Trophoblast cell (in vitro differentiated cells and primary cell): ENCODE results near the gene LRP1B.
"Not testable (repeated sequence)": the region's sequence is repeated elsewhere in the genome, so short reads cannot be mapped to it uniquely, and the experiment has no call there.

Experiments used
- DNase-seq, 2 donors: peaks; one replicate each; pipeline ENCODE4 v3.0.0-alpha.2; 2016
- H2AFZ ChIP-seq: 2 replicates; pipeline ENCODE4 v1.6.1; 2013; ENCODE audit warnings: low read length, moderate library complexity, mild to moderate bottlenecking; ENCODE audit not compliant: insufficient read depth, poor library complexity
- H2AK5ac ChIP-seq: 2 replicates; pipeline ENCODE4 v1.6.1; 2013; ENCODE audit warnings: mild to moderate bottlenecking, low read length
- H2BK120ac ChIP-seq: 2 replicates; pipeline ENCODE4 v1.6.1; 2013; ENCODE audit warnings: low read length, mild to moderate bottlenecking, moderate library complexity; ENCODE audit not compliant: insufficient read depth, poor library complexity
- H2BK12ac ChIP-seq: 2 replicates; pipeline ENCODE4 v1.6.1; 2013; ENCODE audit warnings: mild to moderate bottlenecking, low read length, moderate library complexity
- H2BK5ac ChIP-seq: 2 replicates; pipeline ENCODE4 v1.6.1; 2013; ENCODE audit warnings: low read length, low read depth, moderate library complexity, mild to moderate bottlenecking; ENCODE audit not compliant: poor library complexity
- H3K14ac ChIP-seq: 2 replicates; pipeline ENCODE4 v1.6.1; 2013; ENCODE audit warnings: mild to moderate bottlenecking, low read length
- H3K18ac ChIP-seq: 2 replicates; pipeline ENCODE4 v1.6.1; 2013; ENCODE audit warnings: mild to moderate bottlenecking, low read length
- H3K23ac ChIP-seq: 2 replicates; pipeline ENCODE4 v1.6.1; 2013; ENCODE audit warnings: low read length
- H3K27ac ChIP-seq: 2 replicates; pipeline ENCODE4 v1.5.1; 2013; ENCODE audit warnings: low read depth, mild to moderate bottlenecking, inconsistent platforms, low read length, moderate library complexity
- H3K27me3 ChIP-seq: 2 replicates; pipeline ENCODE4 v1.6.1; 2013; ENCODE audit warnings: inconsistent platforms, mild to moderate bottlenecking, low read length, moderate library complexity; ENCODE audit not compliant: insufficient read depth
- H3K36me3 ChIP-seq, 2 experiments: 1 replicate in 1 of 2; 2 replicates in 1 of 2; pipeline ENCODE4 v1.6.1; 2013; ENCODE audit warnings: low read length in 2 of 2, mild to moderate bottlenecking in 2 of 2, moderate library complexity in 1 of 2; ENCODE audit not compliant: insufficient read depth in 2 of 2, control insufficient read depth in 1 of 2
- H3K4ac ChIP-seq: 2 replicates; pipeline ENCODE4 v1.6.1; 2013; ENCODE audit warnings: low read depth, mild to moderate bottlenecking, low read length, moderate library complexity
- H3K4me1 ChIP-seq, 2 experiments: 1 replicate in 1 of 2; 2 replicates in 1 of 2; pipeline ENCODE4 v1.6.1; 2013; ENCODE audit warnings: low read length in 2 of 2, mild to moderate bottlenecking in 2 of 2, moderate library complexity in 1 of 2; ENCODE audit not compliant: insufficient read depth in 2 of 2, control insufficient read depth in 1 of 2
- H3K4me2 ChIP-seq: 2 replicates; pipeline ENCODE4 v1.6.1; 2013; ENCODE audit warnings: inconsistent platforms, mild to moderate bottlenecking, low read length, moderate library complexity
- H3K4me3 ChIP-seq: 2 replicates; pipeline ENCODE4 v1.5.1; 2013; ENCODE audit warnings: mild to moderate bottlenecking, low read depth, low read length, inconsistent platforms
- H3K79me1 ChIP-seq: one replicate; pipeline ENCODE4 v1.6.1; 2013; ENCODE audit warnings: low read length
- H3K79me2 ChIP-seq: 2 replicates; pipeline ENCODE4 v1.6.1; 2013; ENCODE audit warnings: low read length, mild to moderate bottlenecking; ENCODE audit not compliant: control insufficient read depth, insufficient read depth, poor library complexity
- H3K9ac ChIP-seq: 2 replicates; pipeline ENCODE4 v1.6.1; 2013; ENCODE audit warnings: mild to moderate bottlenecking, low read length
- H3K9me3 ChIP-seq: 2 replicates; pipeline ENCODE4 v1.6.1; 2013; ENCODE audit warnings: low read depth, mild to moderate bottlenecking, control low read depth, inconsistent platforms, low read length; ENCODE audit not compliant: insufficient read depth
- H4K12ac ChIP-seq: 2 replicates; pipeline ENCODE4 v1.6.1; 2013; ENCODE audit warnings: low read depth, mild to moderate bottlenecking, low read length, moderate library complexity
- H4K8ac ChIP-seq: 2 replicates; pipeline ENCODE4 v1.6.1; 2013; ENCODE audit warnings: low read depth, mild to moderate bottlenecking, low read length, moderate library complexity
- H4K91ac ChIP-seq: one replicate; pipeline ENCODE4 v1.6.1; 2013; ENCODE audit warnings: low read depth, mild to moderate bottlenecking, low read length, moderate library complexity
- whole genome bisulfite sequencing: extraction: QIAGEN DNeasy Blood & Tissue Kit; methylation state at CpG from one replicate; pipeline ENCODE4 v1.1.7; 2013; ENCODE audit warnings: missing lambda C conversion rate; ENCODE audit not compliant: insufficient read length, insufficient coverage; ENCODE audit errors: extremely low coverage; 5-methylcytosine and 5-hydroxymethylcytosine counted together

LRP1B gene

GRCh38 chr2:142088058-142088568 is 42.7 kb downstream of the LRP1B start:
- no CpG with 5 or more reads among the region's 2 CpGs for WGBS
- no peak overlapping the region for H3K18ac ChIP-seq

GRCh38 chr2:142087585-142087984 is 43.2 kb downstream of the LRP1B start:
- H3K14ac ChIP-seq, H3K4ac ChIP-seq, H3K79me2 ChIP-seq, H4K8ac ChIP-seq, H3K4me1 ChIP-seq, H3K4me2 ChIP-seq, H3K18ac ChIP-seq, H3K36me3 ChIP-seq, H4K91ac ChIP-seq, H3K9me3 ChIP-seq, DNase-seq, H4K12ac ChIP-seq, H3K27me3 ChIP-seq, H3K4me3 ChIP-seq, H2AFZ ChIP-seq, H2BK12ac ChIP-seq, H3K79me1 ChIP-seq, H2BK5ac ChIP-seq, H2BK120ac ChIP-seq, H3K23ac ChIP-seq, H2AK5ac ChIP-seq, H3K27ac ChIP-seq, H3K9ac ChIP-seq: not testable (repeated sequence)
- no CpG with 5 or more reads among the region's 2 CpGs for WGBS

More at GRCh38 chr2:142088058-142088568, 42.7 kb downstream of the LRP1B start:
- Histone ChIP-seq H4K12ac (no peak overlapping the region), H3K4ac (no peak overlapping the region), H3K9ac (no peak overlapping the region), H3K27me3 (no peaks in the 10 kb centered on the region), H3K79me2 (no peaks in the 10 kb centered on the region), H3K14ac (no peak overlapping the region), H2AFZ (no peak overlapping the region), H3K4me1 (no peaks in the 10 kb centered on the region), H3K36me3 (no peaks in the 10 kb centered on the region), H3K9me3 (no peaks in the 10 kb centered on the region), H3K79me1 (no peaks in the 10 kb centered on the region), H2BK12ac (no peak overlapping the region), H3K4me2 (no peak overlapping the region), H2AK5ac (no peak overlapping the region), H3K23ac (no peak overlapping the region), H3K4me3 (no peak overlapping the region), H4K8ac (no peak overlapping the region), H2BK120ac (no peak overlapping the region), H2BK5ac (no peak overlapping the region), H3K27ac (no peak overlapping the region), H4K91ac (no peak overlapping the region)
- no peak for DNase-seq

DNA sequence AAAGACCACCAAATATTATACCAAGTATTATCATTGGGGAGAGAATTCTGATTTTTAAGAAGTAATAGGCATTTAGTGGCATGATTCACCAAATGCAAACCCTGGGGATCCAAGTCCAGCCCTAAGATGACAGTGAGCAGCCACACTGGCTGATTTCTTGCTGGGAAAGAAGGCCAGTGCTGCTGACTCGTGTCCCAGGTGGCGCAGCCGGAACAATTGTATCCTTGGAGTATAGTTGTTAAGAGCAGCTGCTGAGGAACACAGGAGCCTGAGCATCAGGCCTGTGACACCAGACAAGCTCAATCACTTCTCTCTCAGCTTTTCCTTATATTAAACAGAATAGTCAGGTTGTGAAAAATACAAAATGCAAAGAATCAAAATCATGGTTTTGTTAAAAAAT is 48.4 kb downstream of the LRP1B start:
- no CpG with 5 or more reads among the region's 3 CpGs for WGBS
- Histone ChIP-seq H2BK120ac (no peak overlapping the region), H3K27me3 (no peaks in the 10 kb centered on the region), H3K4me2 (no peak overlapping the region), H3K79me2 (no peaks in the 10 kb centered on the region), H3K23ac (no peak overlapping the region), H3K4me3 (no peak overlapping the region), H2BK5ac (no peak overlapping the region), H3K4me1 (no peaks in the 10 kb centered on the region), H2AK5ac (no peak overlapping the region), H3K14ac (no peak overlapping the region), H3K18ac (no peak overlapping the region), H3K9ac (no peak overlapping the region), H2AFZ (no peak overlapping the region), H3K4ac (no peak overlapping the region), H4K91ac (no peak overlapping the region), H4K12ac (no peak overlapping the region), H3K27ac (no peak overlapping the region), H3K79me1 (no peaks in the 10 kb centered on the region), H3K9me3 (no peaks in the 10 kb centered on the region), H4K8ac (no peak overlapping the region), H3K36me3 (no peaks in the 10 kb centered on the region), H2BK12ac (no peak overlapping the region)
- no peak for DNase-seq

GRCh38 chr2:142076317-142076716 is 54.5 kb downstream of the LRP1B start:
- Histone ChIP-seq H3K79me2 (no peaks in the 10 kb centered on the region), H3K27ac (no peak overlapping the region), H3K4me2 (no peak overlapping the region), H3K18ac (no peak overlapping the region), H3K14ac (no peak overlapping the region), H2AFZ (no peak overlapping the region), H3K23ac (no peak overlapping the region), H3K27me3 (no peaks in the 10 kb centered on the region), H3K9me3 (no peaks in the 10 kb centered on the region), H3K36me3 (no peaks in the 10 kb centered on the region), H3K9ac (no peak overlapping the region), H3K4me3 (no peak overlapping the region), H2BK120ac (no peak overlapping the region), H2BK12ac (no peak overlapping the region), H2AK5ac (no peak overlapping the region), H4K8ac (no peak overlapping the region), H4K91ac (no peak overlapping the region), H3K4me1 (peaks cover 0 to 3% of the 10 kb centered on the region in 2 experiments), H3K79me1 (no peaks in the 10 kb centered on the region), H3K4ac (no peak overlapping the region), H2BK5ac (no peak overlapping the region), H4K12ac (no peak overlapping the region)
- no CpG with 5 or more reads among the region's 2 CpGs for WGBS
- DNase-seq: no peak
